ENCODE measurements around the gene RAI1. TPM values are rescaled to one million over a fixed set of nuclear protein-coding genes. Genes with fewer than 3 reads are reported as not detected.

RAI1 gene
- total RNA-seq, 1 donor from 2014 or later = 24.7 TPM

DNA sequence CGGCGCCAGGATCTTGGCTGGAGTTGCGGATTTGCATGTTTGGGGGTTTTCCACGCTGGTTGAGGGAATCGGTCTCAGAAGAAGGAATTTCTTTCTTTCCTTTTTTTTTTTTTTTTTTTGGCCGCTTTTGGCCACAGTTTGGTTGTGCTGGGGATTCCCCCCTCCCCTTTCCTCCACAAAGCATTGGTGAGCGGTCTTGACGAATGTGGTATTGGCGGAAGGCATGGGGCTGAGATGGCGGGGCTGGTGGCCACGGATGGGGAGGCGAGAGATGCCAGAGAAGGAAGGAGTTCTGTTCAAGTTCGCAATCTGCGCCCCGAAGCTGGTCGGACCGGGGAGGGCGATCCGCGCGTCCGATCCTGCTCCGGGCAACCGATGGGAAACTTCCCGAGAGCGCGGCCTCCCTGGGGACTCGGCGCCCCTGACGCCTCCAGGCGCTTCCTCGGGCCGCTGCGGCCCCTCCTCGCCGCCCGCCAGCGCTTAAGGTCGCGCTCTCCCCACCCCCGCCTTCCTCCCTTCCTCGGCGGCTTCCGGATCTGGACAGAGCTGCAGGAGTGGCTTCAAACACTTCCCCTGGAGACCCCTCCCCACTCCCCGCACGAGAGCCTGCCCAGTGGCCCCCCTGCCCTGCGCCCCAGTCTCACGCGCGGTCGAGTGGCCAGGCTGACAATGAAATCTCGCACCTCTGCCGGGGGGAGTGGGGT, 43.2 kb downstream of the RAI1 start:
- no peaks in the 10 kb centered on the region for H3K27me3 ChIP-seq
- H3K9me3 ChIP-seq = no peaks in the 10 kb centered on the region
- intact Hi-C loops (cut with DNase I) = no loop called here
- H3K4me3 ChIP-seq = peak overlapping the region; percentile 48 to 69
- peaks cover 6 to 16% of the 10 kb centered on the region in 2 donors for H3K4me1 ChIP-seq
- H3K27ac ChIP-seq = no peak overlapping the region
- TF ChIP-seq, protein P1, sequence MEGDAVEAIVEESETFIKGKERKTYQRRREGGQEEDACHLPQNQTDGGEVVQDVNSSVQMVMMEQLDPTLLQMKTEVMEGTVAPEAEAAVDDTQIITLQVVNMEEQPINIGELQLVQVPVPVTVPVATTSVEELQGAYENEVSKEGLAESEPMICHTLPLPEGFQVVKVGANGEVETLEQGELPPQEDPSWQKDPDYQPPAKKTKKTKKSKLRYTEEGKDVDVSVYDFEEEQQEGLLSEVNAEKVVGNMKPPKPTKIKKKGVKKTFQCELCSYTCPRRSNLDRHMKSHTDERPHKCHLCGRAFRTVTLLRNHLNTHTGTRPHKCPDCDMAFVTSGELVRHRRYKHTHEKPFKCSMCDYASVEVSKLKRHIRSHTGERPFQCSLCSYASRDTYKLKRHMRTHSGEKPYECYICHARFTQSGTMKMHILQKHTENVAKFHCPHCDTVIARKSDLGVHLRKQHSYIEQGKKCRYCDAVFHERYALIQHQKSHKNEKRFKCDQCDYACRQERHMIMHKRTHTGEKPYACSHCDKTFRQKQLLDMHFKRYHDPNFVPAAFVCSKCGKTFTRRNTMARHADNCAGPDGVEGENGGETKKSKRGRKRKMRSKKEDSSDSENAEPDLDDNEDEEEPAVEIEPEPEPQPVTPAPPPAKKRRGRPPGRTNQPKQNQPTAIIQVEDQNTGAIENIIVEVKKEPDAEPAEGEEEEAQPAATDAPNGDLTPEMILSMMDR (IDR thresholded peaks at IDR 0.05) = no peak
- no peak for DNase-seq (ENCODE audit: low spot score in 2 of 2)
- no peaks in the 10 kb centered on the region for H3K36me3 ChIP-seq

DNA sequence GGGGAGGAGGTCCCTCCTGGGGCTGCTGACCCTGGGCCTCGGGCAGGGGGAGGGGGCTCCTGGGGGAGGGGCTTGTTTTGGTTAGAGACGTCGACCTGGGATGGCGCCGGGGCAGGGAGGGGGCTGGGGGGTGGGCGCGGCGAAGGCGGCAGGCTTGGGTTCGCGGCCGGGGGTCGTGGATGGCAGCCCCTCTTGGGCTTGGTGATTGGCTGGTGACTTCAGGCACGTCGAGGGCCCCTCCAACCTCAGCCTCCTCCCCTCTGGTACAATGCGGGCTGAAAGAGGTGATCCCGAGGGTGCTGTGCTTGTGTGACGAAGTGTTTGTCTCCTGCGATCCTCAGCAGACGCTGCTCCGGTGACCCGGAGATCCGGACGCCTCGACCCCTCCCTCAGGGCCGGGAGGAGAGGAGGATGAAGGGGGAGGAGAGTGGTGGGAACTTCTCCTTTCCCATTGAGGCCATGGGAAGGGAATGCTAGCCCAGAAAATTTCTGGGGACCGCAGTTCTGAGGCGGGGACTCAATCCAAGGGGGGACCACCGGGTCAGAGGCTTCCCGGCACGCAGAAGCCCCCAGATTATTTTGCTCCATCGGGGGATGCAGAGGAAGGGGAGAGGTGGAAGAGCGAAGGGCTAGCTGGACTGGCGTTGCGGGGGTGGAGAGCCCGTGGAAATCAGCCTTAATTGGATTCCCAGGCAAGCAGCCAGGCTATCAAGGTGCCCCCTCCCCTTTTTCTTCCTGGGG, 43.9 kb downstream of the RAI1 start:
- DNase-seq (ENCODE audit: low spot score in 2 of 2) = no peak
- H3K4me3 ChIP-seq = peak overlapping the region; percentile 48 to 69
- intact Hi-C loops (cut with DNase I) = no loop called here
- H3K9me3 ChIP-seq = no peaks in the 10 kb centered on the region
- no peaks in the 10 kb centered on the region for H3K27me3 ChIP-seq
- H3K4me1 ChIP-seq = peaks cover 6 to 16% of the 10 kb centered on the region in 2 donors
- TF ChIP-seq, protein P1 (IDR thresholded peaks at IDR 0.05) = no peak
- H3K27ac ChIP-seq = no peak overlapping the region
- no peaks in the 10 kb centered on the region for H3K36me3 ChIP-seq

DNA sequence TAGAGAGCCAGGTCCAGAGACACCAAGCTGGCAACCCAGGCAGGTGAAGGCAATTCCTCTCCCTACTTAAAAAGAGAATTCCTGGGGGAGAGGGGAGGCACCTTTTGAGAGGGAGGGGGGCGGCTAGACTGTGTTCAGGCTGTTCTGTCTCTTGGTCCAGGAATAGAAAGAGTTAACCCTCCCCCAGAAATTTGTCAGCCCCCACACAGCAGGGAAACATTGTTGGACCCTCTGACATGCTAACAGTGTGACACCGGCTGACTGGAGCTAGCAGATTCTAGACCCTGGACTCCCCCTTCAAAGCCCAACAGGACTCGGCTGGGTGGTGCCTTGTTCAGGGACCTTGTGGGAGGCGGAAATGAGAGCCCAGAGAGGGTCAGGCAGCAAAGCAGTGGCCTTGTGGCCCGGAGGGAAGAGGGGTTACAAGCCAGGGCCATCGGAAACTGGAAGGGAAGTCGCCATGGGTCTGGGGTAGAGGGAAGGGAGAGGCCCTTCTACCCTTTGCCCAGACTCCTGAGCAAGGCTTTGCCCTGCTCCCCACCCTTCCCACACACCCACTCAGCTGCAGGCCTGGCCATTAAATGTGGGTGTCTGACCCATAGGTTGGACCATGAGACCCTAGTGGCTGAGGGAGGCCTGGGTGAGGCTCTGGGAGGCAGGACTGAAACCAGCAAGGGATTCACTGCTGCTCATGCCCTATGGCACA, 44.6 kb downstream of the RAI1 start:
- intact Hi-C loops (cut with DNase I) = no loop called here
- no peak for DNase-seq (ENCODE audit: low spot score in 2 of 2)
- peaks cover 6 to 16% of the 10 kb centered on the region in 2 donors for H3K4me1 ChIP-seq
- no peaks in the 10 kb centered on the region for H3K36me3 ChIP-seq
- no peaks in the 10 kb centered on the region for H3K9me3 ChIP-seq
- H3K27me3 ChIP-seq = no peaks in the 10 kb centered on the region
- no peak overlapping the region for H3K4me3 ChIP-seq
- TF ChIP-seq, protein P1 (IDR thresholded peaks at IDR 0.05) = no peak
- no peak overlapping the region for H3K27ac ChIP-seq

DNA sequence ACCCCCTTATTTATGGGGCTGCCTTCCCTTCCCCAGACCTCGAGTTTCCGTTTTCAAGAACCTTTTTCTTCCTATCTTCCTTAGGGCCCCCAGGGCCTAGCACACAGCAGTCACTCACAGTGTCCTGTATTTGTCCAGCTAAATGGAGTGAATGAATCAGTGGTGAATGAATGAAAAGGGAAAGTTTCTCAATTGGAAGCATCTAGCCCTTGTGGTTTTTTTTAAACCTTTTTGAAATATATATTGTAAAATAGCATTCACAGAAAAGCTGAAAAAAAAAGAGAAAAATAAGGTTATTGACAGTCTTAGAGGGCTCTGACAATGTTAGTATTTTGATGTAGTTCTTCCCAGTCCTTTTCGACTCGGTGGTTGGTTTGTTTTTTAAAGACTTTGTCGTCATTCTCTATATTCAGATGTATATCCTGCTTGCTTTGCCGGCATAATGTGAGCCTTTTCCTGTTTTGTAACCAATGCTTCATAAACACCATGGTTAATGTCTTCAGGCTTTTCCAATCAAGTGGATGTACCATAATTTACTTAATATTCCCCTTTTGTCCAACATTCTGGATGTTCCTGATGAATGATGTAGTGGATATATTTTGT, 45.3 kb downstream of the RAI1 start:
- Histone ChIP-seq H3K27ac (no peak overlapping the region), H3K9me3 (no peaks in the 10 kb centered on the region), H3K4me1 (peaks cover 6 to 16% of the 10 kb centered on the region in 2 donors), H3K36me3 (no peaks in the 10 kb centered on the region), H3K4me3 (no peak overlapping the region), H3K27me3 (no peaks in the 10 kb centered on the region)
- no peak for DNase-seq (ENCODE audit: low spot score in 2 of 2)
- TF ChIP-seq, protein P1 (IDR thresholded peaks at IDR 0.05) = no peak
- intact Hi-C loops (cut with DNase I) = no loop called here

DNA sequence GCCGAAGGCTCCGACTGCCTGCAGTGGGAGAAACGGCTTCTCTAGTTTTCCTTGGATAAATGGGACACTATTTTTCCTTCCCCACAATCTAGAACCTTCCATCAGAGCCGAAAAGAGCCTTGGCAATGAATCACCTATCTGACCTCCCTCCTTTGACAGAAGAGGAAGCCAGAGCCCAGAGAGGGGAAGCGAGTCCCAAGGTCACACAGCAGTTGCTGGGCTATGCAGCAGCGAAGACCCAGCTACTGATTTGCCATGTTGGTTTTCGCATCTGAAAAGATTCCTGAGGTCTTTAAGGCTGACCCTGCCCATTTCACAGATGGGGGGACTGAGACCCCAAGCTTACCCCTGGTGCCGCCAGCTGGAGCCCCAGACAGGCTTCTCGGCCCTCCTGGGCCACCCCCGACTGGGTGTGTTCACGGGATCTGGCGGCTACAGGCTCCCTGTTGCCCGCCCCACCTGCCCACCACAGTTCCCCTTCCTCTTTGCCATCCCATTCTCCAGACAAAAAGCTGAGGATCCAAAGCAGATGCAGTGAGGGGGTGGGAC, 45.9 kb downstream of the RAI1 start:
- Histone ChIP-seq H3K4me3 (no peak overlapping the region), H3K4me1 (peaks cover 5 to 15% of the 10 kb centered on the region in 2 donors), H3K36me3 (no peaks in the 10 kb centered on the region), H3K27ac (no peak overlapping the region), H3K27me3 (no peaks in the 10 kb centered on the region), H3K9me3 (no peaks in the 10 kb centered on the region)
- TF ChIP-seq, protein P1 (IDR thresholded peaks at IDR 0.05) = no peak
- intact Hi-C loops (cut with DNase I) = no loop called here
- DNase-seq (ENCODE audit: low spot score in 2 of 2) = no peak
